ENCODE data around the gene WDR89.
"Not testable (repeated sequence)": the region's sequence is repeated elsewhere in the genome, so short reads cannot be mapped to it uniquely, and the experiment has no call there.

WDR89 gene

DNA sequence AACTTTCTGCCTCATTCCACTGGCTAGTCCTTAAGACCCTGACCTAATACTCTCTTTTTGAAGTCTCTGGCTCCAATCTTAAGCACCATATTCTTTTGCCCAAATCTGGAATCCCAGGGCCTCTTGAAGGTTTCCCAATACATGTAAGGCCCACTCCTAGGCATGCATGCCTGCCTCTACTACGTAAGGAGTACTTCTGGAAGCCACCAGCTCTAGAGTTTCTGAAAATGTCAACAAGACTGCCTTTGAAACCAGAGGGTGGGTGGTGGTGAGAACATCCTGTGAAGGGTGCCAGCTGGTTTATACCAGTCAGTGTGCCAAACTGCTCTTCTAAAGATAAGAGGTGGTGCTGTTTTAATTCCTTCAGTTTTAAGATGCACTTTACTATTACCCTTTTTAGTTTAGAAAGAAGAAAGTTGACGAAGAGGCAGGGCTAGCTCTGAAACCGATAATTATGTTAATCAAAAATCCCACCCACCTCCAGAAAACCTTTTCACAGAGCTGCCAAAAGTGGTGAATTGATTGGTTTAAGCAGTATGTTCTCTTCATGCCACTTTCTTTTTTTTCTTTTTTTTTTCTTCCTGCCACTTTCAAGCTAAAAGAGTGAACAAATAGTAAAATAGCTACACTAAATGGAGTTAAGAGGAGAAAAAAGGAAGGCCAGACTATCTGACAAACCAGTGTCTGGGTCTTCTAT, 8.7 kb upstream of the WDR89 start:
- no peak for DNase-seq

DNA sequence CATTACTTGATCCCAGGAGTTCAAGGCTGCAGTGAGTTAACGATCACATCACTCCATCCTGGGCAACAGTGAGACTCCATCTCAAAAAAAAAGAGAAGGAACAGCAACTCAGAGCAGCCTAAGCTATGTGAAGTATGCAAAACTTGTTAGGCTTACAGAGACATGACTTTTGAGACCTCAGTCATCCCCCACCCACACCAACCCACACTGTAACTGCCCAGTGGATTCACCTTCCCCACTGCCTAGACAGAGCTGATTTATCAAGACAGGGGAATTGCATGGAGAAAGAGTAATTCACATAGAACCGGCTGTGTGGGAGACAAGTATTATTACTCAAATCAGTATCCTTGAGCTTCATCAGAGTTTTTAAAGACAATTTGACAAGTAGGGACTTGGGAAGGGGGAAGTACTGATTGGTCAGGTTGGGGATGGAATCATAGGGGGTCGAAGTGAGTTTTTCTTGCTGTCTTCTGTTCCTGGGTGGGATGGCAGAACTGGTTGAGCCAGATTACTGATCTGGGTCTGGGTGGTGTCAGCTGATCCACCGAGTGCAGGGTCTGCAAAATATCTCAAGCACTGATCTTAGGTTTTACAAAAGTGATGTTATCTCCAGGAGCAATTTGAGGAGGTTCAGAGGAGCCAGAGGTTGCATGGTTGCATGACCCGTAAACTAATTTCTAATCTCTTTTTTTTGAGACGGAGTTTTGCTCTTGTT, 6.2 kb upstream of the WDR89 start:
- no peak for DNase-seq

DNA sequence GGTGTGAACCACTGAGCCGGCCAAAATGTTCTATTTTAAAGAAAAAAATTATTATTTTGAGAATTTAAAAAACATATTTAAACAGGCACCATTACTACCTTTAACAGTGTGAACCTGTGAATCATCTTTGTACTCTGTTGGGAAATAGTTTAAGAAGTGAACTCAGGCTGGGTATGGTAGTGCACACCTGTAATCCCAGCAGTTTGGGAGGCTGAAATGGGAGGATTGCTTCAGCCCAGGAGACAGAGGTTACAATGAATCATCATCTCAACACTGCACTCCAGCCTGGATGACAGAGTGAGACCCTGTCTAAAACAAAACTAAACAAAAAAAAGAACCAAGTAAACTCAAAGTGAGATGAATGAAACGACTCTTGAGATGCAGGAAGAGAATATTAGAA, 3.1 kb upstream of the WDR89 start:
- no peak for DNase-seq

DNA sequence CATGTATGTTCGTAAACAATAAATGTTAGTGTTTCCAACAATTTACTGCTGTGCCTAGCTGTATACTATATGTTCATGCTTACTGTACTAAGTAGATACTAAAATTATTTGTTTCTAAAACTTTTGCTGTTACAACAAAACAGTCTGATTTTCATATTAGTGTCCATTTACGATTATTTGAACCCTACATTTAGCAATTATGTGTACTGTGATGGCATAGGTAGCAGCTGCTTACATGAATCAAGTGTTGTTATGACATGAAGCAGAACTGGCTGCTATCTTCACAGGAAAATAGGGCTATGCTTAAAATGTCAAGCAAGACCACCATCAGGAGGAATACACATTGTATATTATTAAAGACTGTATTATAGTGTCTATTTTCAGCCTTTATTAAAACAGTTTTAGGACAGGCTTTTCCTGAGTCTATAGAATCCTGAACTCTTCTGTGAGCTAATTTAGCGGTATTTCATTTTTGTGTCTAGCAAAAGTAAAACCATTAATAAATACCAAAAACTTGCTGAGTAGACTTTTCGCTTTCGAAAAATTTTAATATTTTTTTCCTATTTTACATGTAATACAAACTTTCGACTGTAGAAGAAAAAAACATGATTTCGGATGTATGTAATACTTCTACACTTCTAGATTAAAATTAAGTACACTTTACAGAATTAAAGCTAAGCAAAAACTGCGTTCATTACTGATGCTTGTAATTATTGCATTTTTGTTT, 1.1 kb upstream of the WDR89 start:
- no peak for DNase-seq

DNA sequence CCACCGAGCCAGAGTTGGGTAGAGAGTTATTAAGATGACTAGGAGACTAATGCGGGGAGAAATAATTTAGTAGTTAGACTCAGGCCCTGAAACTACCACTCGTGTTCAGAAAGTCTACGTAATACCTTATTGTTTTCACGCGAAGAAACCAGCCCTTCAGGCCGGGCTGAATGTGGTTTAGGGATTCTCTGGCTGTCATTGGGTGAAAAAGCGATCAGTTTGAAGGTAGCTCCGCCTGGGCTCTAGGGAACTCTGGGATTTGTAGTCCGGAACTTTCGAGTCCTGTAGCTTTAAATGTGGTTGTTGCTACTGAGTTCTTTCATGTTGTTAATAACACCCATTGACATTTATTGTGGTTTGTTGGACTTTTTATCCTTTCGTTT, 549 bp upstream of the WDR89 start:
- peak; percentile 98 for DNase-seq

DNA sequence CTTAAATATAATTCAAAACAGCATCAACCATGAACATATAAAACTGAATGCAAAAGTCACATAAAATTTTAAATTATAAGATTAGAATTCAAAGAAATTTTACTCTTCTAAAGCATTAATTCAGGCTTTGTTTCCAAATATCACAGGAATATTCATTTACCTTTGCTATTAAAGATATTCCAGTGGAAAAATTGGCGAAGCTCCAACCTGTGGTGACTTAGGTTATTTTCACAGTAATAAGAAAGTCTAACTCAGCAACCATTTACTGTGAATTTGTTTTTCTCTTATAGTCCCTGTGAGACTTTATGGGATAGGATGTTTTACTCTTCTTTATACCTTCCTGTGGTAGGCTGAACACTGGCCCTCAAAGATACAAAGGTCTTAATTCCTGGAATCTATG, 3.2 kb downstream of the WDR89 start:
- no peak for DNase-seq

DNA sequence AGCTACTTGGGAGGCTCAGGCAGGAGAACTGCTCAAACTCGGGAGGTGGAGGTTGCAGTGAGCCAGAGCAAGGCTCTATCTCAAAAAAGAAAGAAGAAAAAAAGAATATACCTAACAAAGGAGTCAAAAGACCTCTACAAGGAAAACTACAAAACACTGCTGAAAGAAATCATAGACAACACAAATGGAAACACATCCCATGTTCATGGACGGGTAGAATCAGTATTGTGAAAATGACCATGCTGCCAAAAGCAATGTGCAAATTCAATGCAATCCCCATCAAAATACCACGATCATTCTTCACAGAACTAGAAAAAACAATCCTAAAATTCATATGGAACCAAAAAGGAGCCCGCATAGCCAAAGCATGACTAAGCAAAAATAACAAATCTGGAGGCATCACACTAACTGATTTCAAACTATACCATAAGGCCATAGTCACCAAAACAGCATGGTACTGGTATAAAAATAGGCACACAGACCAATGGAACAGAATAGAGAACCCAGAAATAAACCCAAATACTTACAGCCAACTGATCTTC, 5.5 kb downstream of the WDR89 start:
- DNase-seq: not testable (repeated sequence)

DNA sequence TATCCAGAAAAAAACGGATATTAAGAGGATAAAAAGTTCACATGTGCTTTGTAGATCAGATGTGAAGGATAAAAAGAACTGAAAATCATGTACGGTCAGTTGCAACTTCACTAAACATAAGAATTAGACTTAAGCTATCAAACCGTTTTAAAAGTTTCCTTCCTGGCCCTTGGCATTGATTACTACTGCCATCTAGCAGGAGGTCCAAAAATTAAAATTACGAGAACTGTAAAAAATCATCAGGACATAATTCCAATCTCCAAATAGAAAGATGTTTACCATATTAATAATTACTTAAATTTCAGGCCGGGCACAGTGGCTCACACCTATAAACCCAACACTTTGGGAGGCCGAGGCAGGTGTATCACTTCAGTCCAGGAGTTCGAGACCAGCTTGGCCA, 7.9 kb downstream of the WDR89 start:
- no peak for DNase-seq

DNA sequence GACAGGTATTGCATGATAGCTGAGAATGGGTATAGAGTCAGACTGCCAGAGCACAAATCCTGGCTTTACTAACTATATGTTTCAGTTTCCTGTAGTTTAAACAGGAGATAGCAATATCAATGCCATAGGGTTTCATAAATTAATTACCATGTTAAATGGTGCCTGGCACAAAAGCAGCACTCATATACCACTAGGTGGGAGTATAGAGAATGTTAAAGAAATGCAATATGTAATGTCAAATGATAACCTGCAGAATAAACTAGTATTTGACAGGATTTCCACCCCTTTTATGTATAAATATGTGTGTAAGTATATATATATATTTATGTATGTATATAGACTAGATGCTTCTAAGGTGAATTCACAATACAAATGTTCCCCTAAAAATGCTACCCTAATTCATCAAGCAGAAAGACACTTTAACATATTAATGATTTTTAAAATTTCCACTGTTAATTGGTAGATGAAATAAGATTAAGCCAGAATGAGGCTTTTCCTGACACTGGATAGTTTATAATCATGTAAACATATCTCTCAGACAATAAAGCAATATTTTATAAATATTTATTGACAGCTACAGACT, 8.6 kb downstream of the WDR89 start:
- DNase-seq: peak; percentile 11

DNA sequence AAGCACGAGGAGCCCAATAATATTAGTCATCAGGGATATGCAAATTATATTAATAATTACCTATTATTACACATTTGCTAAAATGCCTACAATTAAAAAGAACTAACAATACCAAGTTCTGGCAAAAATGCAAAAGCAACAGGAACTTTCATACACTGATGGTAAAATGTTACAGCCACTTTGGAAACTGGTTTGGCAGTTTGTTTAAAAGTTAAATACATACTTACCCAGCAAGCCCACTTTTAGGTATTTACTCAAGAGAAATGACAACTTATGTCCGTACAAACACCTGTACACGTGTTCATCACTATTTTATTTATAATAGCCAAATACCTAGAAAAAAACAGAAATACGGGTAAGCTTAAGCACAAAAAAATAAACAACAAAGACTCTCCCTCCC, 17.0 kb downstream of the WDR89 start:
- DNase-seq: no peak

DNA sequence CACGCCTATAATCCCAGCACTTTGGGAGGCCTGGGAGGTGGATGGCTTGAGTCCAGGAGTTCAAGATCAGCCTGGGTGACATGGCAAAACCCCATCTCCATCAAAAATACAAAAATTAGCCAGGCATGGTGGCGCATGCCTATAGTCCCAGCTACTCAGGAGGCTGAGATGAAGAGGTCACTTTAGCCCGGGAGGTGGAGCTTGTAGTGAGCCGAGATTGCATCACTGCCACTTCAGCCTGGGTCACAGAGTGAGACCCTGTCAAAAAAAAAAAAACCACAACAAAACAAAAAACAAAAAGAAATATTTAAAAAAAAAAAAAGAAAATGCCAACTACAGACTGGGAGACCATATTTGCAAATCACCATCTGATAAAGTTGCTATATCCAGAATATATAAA, 17.5 kb downstream of the WDR89 start:
- no peak for DNase-seq

DNA sequence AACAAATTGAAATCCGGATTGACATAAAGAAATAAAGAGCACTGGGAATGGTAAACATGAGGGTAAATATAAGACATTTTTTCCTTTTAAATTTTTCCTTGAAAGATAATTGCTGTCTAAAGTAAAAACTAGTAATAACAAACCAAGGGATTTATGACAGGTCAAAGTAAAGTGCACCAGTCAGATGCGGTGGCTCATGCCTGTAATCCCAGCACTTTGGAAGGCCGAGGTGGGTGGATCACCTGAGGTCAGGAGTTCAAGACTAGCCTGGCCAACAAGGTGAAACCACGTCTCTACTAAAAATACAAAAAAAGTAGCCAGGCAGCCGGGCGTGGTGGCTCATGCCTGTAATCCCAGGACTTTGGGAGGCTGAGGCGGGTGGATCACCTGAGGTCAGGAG, 19.7 kb downstream of the WDR89 start:
- not testable (repeated sequence) for DNase-seq

DNA sequence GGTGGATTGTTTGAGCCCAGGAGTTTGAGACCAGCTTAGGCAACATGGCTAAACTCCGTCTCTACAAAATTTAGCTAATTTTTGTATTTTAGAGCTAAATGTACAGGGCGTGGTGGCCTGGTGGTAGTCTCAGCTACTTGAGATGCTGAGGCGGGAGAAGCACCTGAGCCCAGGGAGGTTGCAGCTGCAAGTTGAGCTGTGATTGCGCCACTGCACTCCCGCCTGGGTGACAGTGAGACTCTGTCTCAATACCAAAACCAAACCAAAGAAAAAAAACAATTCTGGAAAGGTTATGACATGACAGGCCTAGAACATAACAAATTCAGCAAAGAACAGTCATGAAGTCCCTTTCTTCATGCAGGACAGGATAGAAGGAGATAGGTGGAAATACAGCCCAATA, 25.7 kb downstream of the WDR89 start:
- no peak for DNase-seq

DNA sequence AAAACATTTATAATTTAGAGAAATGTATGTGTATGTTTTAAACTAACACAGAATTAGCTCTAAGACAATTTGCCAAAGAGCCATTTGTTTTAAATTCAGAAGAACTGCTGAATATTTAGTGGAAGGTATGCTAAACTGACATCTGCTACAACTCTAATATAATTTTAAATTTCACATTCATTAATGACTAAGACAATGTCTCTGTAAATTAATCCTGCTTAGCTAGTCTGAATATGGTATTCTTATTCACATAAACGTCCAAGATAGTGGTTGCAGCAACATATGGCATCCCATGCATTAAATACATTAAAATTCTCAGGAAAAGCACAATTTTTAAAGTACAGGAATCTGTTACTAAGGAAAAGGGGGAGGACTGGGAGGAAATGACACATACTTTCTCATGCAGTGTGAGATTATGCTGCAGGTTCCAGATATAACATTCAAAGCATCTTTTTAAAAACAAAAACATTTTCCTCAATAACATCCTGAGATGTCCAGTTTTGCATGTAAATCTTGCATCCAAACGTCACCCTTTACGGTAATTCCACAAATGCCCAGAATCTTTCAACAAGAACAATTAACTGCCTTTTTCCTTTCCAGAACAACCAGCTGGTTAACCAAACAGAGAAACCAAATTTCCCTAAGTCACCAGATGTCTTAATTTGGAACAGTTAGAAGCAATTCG, 26.9 kb downstream of the WDR89 start:
- DNase-seq: no peak

DNA sequence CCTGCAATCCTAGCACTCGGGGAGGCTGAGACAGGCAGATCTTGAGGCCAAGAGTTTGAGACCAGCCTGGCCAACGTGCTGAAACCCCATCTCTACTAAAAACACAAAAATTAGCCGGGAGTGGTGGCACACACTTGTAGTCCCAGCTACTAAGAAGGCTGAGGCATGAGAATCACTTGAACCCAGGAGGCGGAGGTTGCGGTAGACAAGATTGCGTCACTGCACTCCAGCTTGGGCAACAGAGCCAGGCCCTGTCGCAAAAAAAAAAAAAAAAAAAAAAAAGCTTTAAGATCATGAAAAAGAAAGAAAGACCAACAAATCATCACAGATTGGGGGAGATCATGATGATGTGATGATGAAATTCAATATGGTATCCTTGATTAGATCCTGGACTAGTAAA, 30.6 kb downstream of the WDR89 start:
- DNase-seq: no peak

DNA sequence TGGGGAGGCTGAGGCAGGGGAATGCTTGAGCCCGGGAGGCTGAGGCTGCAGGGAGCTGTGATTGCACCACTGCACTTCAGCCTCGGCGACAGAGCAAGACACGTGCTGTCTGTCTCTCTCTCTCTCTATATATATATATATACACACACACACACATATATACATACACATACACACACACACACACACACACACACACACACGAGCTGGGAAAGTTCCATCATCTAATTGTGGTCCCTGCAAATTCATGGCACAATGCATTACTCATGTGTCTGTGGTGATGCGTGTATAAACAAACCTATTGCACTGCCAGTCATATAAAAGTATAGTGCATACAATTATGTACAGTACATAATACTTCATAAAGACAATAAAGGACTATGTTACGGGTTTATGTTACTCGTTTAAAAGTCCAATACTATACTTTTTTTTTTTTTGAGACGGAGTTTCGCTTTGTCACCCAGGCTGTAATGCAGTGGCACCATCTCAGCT, 36.6 kb downstream of the WDR89 start:
- no peak for DNase-seq

DNA sequence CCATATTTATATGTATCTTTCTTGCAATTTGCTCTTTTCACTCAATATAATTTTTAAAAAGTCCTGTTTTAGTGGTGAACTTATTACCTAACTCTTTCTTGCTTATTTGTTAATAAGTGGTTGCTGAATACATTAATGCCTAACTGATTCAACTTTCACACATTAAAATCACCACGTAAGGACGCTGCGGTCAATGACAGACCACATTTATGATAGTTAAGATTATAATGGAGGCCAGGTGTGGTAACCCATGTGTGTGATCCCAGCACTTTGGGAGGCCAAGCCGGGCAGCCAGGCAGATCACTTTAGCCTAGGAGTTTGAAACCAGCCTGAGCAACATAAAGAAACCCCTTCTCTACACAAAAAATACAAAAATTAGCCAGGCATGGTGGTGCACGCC, 37.0 kb downstream of the WDR89 start:
- DNase-seq: no peak

DNA sequence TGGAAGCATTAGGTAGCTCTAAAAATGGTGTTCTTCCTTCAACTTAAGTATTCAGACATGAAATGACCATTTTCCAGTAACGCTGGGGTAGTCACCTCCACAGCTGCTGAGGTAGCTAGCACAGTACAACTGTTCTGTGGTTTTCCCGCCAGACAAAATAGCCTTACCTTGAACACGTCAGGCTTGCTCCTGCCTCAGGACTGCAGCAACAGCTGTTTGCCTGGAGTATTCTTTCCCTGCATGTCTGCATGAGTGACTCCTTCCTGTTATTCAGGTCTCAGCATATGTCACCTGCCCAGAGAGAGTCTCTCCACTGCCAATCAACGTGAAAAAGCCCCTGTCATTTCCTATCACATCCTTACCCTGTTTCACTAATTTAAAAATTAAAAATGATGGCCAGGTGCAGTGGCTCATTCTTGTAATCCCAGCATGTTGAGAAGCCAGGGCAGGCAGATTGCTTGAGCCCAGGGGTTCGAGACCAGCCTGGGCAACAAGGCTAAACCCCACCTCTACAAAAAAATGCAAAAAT, 37.9 kb downstream of the WDR89 start:
- DNase-seq: no peak

DNA sequence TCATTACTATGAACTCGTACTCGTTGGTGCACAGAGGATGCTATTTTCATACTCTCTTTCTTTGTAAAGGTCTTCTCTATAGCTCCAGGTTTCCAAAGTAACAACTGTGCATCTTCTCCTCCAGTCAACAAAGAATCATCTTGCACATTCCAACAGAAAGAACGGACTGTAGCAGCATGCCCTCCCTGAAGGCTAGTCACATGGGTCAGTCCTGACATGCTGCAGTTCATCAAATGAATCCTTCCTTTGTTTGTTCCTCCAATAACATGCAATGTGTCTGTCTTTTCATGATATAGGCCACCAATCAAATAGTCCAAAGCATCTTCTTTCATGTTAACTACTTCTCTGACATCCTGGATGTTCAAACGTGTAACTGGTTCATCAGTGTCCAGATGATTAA, 42.9 kb downstream of the WDR89 start:
- no peak for DNase-seq

DNA sequence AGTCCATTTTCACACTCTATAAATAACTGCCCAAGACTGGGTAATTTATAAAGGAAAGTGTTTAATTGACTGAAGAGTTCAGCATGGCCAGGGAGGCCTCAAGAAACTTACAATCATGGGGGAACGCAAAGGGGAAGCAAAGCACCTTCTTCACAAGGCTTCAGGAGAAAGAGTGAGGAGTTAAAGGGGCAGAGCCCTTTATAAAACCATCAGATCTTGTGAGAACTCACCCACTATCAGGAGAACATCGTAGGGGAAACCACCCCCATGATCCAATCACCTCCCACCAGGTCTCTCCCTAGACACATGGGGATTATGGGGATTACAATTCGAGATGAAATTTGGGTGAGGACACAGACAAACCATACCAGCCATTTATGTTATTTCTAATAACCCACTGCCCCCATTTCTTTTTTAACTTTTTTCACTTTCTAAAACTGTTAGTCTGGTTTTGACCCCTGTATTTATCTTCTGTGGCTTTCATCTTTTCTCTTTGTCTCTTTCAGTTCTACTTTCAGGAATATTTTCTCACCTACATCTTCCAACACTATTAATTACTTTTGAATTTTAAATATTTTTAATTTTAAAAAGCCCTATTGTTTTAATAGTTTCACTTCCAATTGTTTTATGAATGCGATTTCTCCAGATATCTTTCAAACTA, 44.5 kb downstream of the WDR89 start:
- DNase-seq: no peak

DNA sequence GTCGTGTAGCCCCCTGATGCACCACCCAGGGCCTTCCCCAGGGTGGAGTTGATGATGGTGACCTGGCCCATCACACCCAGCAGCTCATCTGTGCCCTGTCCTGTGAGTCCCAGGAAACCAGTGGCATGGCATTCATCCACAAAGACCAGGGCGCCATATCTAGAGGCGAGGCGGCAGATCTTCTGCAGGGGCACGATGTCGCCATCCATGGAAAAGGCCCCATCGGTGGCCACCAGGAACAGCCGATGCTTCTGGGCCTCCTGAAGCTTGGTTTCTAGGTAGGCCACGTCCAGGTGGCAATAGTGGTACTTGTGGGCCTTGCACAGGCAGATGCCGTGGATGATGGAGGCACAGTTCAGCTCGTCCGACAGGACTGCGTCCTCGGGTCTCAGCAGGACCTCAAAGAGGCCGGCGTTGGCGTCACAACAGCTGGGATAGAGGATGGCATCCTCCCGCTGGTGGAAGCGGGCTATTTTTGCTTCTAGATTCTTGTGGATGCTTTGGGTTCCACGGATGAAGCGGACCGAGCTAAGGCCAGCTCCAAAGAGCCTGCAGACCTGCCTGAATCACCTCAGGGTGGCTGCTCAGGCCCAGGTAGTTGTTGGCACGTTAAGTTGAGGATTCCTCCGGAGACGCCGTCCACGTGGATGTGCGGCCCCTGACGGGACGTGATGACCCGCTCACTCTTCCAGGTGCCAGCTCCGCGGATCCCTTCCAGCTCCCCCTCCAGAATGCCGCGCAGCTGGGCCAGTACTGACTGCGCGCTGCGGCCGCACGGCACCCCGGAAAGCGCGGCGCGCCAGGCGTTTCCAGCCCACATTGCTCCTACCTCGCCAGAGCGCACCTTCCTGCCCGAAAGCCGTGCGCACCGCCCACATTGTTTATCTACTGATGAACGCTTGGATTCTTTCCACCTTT, 47.0 kb downstream of the WDR89 start:
- no peak for DNase-seq

Measured in kidney glomerular epithelial cell (primary cell).